Activated CD8-positive, alpha-beta memory T cell treated with anti-CD3 and anti-CD28 coated beads for 36 hours (primary cell): ENCODE data around the gene SMIM3. TPM values are rescaled to one million over a fixed set of nuclear protein-coding genes. Genes with fewer than 3 reads are reported as not detected.
"Not testable (repeated sequence)": the region's sequence is repeated elsewhere in the genome, so short reads cannot be mapped to it uniquely, and the experiment has no call there.

Source experiments
- CTCF ChIA-PET: fragments of 350-600 bp; sonication (Branson Sonifier 250); formaldehyde crosslinking; loops from one replicate; lab custom pipeline; 2021; ENCODE audit warnings: antibody characterized with exemption; lab: Charles Lee
- POLR2A ChIA-PET: fragments of 350-600 bp; sonication (Branson Sonifier 250); formaldehyde crosslinking; loops from one replicate; lab custom pipeline; 2021; ENCODE audit warnings: antibody characterized with exemption; lab: Charles Lee
- total RNA-seq, 2 experiments: library from RNA; stranded (reverse); gene quantifications; one replicate each; pipeline ENCODE4 v1.2.3, GENCODE V29; 2021

Gene SMIM3
- total RNA-seq, 2 experiments from 2014 or later: 11.2 to 12.3 TPM

- ChIA-PET CTCF (interaction anchor here (0.7 to 1.6 kb wide), 5 partner anchors 19 to 719 kb away, joined by 3 to 6 read pairs (median 4); partner anchors contain the start of gene RBM22), POLR2A (interaction anchor here (0.7 to 2.8 kb wide), 5 partner anchors 25 to 521 kb away, joined by 3 to 12 read pairs (median 5); partner anchors contain the start of genes IRGM and RBM22)
These were observed 4.9 kb downstream of the SMIM3 start for GRCh38 chr5:150783422-150783928.

GRCh38 chr5:150785950-150786349 lies 7.4 kb downstream of the SMIM3 start:
- ChIA-PET POLR2A (interaction anchor here (0.7 kb wide), 1 partner anchor 826 kb away, joined by 10 read pairs; the partner anchor contains the start of gene SLC26A2), CTCF (no interaction called here)

GRCh38 chr5:150786876-150787275 lies 8.3 kb downstream of the SMIM3 start:
- POLR2A ChIA-PET: interaction anchor here (1.2 kb wide), 1 partner anchor 8 kb away, joined by 6 read pairs; the partner anchor contains the start of gene SMIM3
- CTCF ChIA-PET: no interaction called here

- POLR2A ChIA-PET: interaction anchor here (1.2 kb wide), 1 partner anchor 9 kb away, joined by 6 read pairs; the partner anchor contains the start of gene SMIM3
- CTCF ChIA-PET: no interaction called here
These were observed 9.1 kb downstream of the SMIM3 start for GRCh38 chr5:150787656-150788055.

- ChIA-PET POLR2A (interaction anchor here (1.4 kb wide), 1 partner anchor 30 kb away, joined by 5 read pairs; the partner anchor contains the start of gene DCTN4), CTCF (interaction anchor here (3.5 kb wide), 1 partner anchor 10 kb away, joined by 15 read pairs; the partner anchor contains the start of gene SMIM3)
These were observed 10.4 kb downstream of the SMIM3 start for GRCh38 chr5:150788977-150789376.

GRCh38 chr5:150789450-150789849 lies 10.9 kb downstream of the SMIM3 start:
- ChIA-PET CTCF (interaction anchor here (1.1 to 3.5 kb wide), 2 partner anchors 9 to 11 kb away, joined by 3 to 15 read pairs; partner anchors contain the start of gene SMIM3), POLR2A (interaction anchor here (0.5 to 1.4 kb wide), 3 partner anchors 30 to 104 kb away, joined by 3 to 5 read pairs (median 3); partner anchors contain the start of genes DCTN4 and RBM22)

GRCh38 chr5:150789943-150790611 lies 11.5 kb downstream of the SMIM3 start:
- ChIA-PET CTCF (interaction anchor here (1.1 to 3.5 kb wide), 2 partner anchors 9 to 11 kb away, joined by 3 to 15 read pairs; partner anchors contain the start of gene SMIM3), POLR2A (interaction anchor here (0.5 to 1.4 kb wide), 3 partner anchors 31 to 105 kb away, joined by 3 to 5 read pairs (median 3); partner anchors contain the start of genes DCTN4 and RBM22)

GRCh38 chr5:150791536-150791935 lies 13.0 kb downstream of the SMIM3 start:
- POLR2A ChIA-PET: no interaction called here
- CTCF ChIA-PET: interaction anchor here (3.5 kb wide), 1 partner anchor 13 kb away, joined by 15 read pairs; the partner anchor contains the start of gene SMIM3

- POLR2A ChIA-PET, CTCF ChIA-PET: not testable (repeated sequence)
These were observed 14.9 kb downstream of the SMIM3 start for GRCh38 chr5:150793423-150793888.

- CTCF ChIA-PET: no interaction called here
These were observed 16.4 kb downstream of the SMIM3 start for GRCh38 chr5:150794927-150795326.

GRCh38 chr5:150797384-150797783 lies 18.8 kb downstream of the SMIM3 start:
- CTCF ChIA-PET: no interaction called here
- POLR2A ChIA-PET: no interaction called here

More at GRCh38 chr5:150794927-150795326, 16.4 kb downstream of the SMIM3 start:
- POLR2A ChIA-PET: no interaction called here

GRCh38 chr5:150801117-150801927 lies 22.8 kb downstream of the SMIM3 start:
- POLR2A ChIA-PET: no interaction called here
- CTCF ChIA-PET: interaction anchor here (0.5 to 2.3 kb wide), 6 partner anchors 9 to 364 kb away, joined by 3 to 19 read pairs (median 3); partner anchors contain the start of gene IRGM

GRCh38 chr5:150804388-150804787 lies 25.8 kb downstream of the SMIM3 start:
- ChIA-PET POLR2A (interaction anchor here (0.7 kb wide), 1 partner anchor 42 kb away, joined by 4 read pairs; no protein-coding TSS in a partner anchor), CTCF (no interaction called here)

GRCh38 chr5:150809363-150809762 lies 30.8 kb downstream of the SMIM3 start:
- CTCF ChIA-PET: no interaction called here
- POLR2A ChIA-PET: no interaction called here

- ChIA-PET POLR2A (no interaction called here), CTCF (no interaction called here)
These were observed 36.5 kb downstream of the SMIM3 start for GRCh38 chr5:150815010-150815409.

GRCh38 chr5:150816946-150817345 lies 38.4 kb downstream of the SMIM3 start:
- POLR2A ChIA-PET: no interaction called here
- CTCF ChIA-PET: no interaction called here

- CTCF ChIA-PET: no interaction called here
- POLR2A ChIA-PET: no interaction called here
These were observed 51.2 kb downstream of the SMIM3 start for GRCh38 chr5:150829744-150830143.

GRCh38 chr5:150831821-150832220 lies 53.3 kb downstream of the SMIM3 start:
- POLR2A ChIA-PET, CTCF ChIA-PET: not testable (repeated sequence)

GRCh38 chr5:150836064-150836463 lies 57.5 kb downstream of the SMIM3 start:
- POLR2A ChIA-PET: no interaction called here
- CTCF ChIA-PET: no interaction called here
